Neuronal stem cell (in vitro differentiated cells): ENCODE results near the gene ARHGAP32.

Experiments
- DNase-seq: peaks from one replicate; pipeline ENCODE4 v3.0.0-alpha.2; 2013; ENCODE audit warnings: low spot score
- H2AFZ ChIP-seq: one replicate; pipeline ENCODE4 v1.6.1; 2013; ENCODE audit warnings: mild to moderate bottlenecking, low read length, inconsistent platforms
- H2AK5ac ChIP-seq: 2 replicates; pipeline ENCODE4 v1.6.1; 2013; ENCODE audit warnings: low read depth, mild to moderate bottlenecking, inconsistent platforms, low read length, moderate library complexity, mixed read lengths
- H2BK120ac ChIP-seq: 2 replicates; pipeline ENCODE4 v1.6.1; 2013; ENCODE audit warnings: low read depth, mild to moderate bottlenecking, inconsistent platforms, low read length, moderate library complexity, mixed read lengths
- H2BK12ac ChIP-seq: one replicate; pipeline ENCODE4 v1.6.1; 2013; ENCODE audit warnings: low read length, inconsistent platforms
- H2BK15ac ChIP-seq: 2 replicates; pipeline ENCODE4 v1.6.1; 2013; ENCODE audit warnings: mild to moderate bottlenecking, low read length, inconsistent platforms, mixed read lengths
- H2BK5ac ChIP-seq: one replicate; pipeline ENCODE4 v1.6.1; 2013; ENCODE audit warnings: inconsistent platforms, mild to moderate bottlenecking, low read length, moderate library complexity
- H3K14ac ChIP-seq: one replicate; pipeline ENCODE4 v1.6.1; 2013; ENCODE audit warnings: low read length, inconsistent platforms
- H3K18ac ChIP-seq: 2 replicates; pipeline ENCODE4 v1.6.1; 2013; ENCODE audit warnings: low read length, inconsistent platforms
- H3K23ac ChIP-seq: 2 replicates; pipeline ENCODE4 v1.6.1; 2013; ENCODE audit warnings: low read depth, mild to moderate bottlenecking, mixed read lengths, low read length, inconsistent platforms; ENCODE audit not compliant: poor library complexity
- H3K27ac ChIP-seq: replicated peaks from 3 replicates; pipeline ENCODE4 v1.5.1; 2013; ENCODE audit warnings: low read length, inconsistent platforms
- H3K27me3 ChIP-seq, 3 experiments: 2 replicates each; pipeline ENCODE4 v1.6.1; 2013; ENCODE audit warnings: low read length in 3 of 3, mild to moderate bottlenecking in 2 of 3, inconsistent platforms in 1 of 3, low read depth in 1 of 3, mixed read lengths in 1 of 3, moderate library complexity in 1 of 3; ENCODE audit not compliant: control insufficient read depth in 3 of 3, insufficient read depth in 3 of 3
- H3K36me3 ChIP-seq, 2 donors: replicated peaks in 1 of 2; 2 replicates each; pipeline ENCODE4 v1.6.1; 2013; ENCODE audit warnings: low read length in 2 of 2; ENCODE audit not compliant: control insufficient read depth in 2 of 2, insufficient read depth in 2 of 2
- H3K4ac ChIP-seq: 2 replicates; pipeline ENCODE4 v1.6.1; 2013; ENCODE audit warnings: inconsistent platforms, mild to moderate bottlenecking, low read length, moderate library complexity
- H3K4me1 ChIP-seq, 2 donors: 1 replicate in 1 of 2; 2 replicates in 1 of 2; pipeline ENCODE4 v1.6.1; 2013; ENCODE audit warnings: low read length in 2 of 2, low read depth in 1 of 2; ENCODE audit not compliant: control insufficient read depth in 2 of 2, insufficient read depth in 1 of 2
- H3K4me2 ChIP-seq: one replicate; pipeline ENCODE4 v1.6.1; 2013; ENCODE audit warnings: mild to moderate bottlenecking, low read length, inconsistent platforms; ENCODE audit not compliant: insufficient read depth, poor library complexity, severe bottlenecking
- H3K4me3 ChIP-seq, 2 donors: 2 replicates each; pipeline ENCODE4 v1.5.1; 2013; ENCODE audit warnings: low read length in 2 of 2, mild to moderate bottlenecking in 2 of 2, inconsistent platforms in 1 of 2, moderate library complexity in 1 of 2
- H3K79me1 ChIP-seq: one replicate; pipeline ENCODE4 v1.6.1; 2013; ENCODE audit warnings: low read depth, mild to moderate bottlenecking, inconsistent platforms, low read length, moderate library complexity
- H3K9ac ChIP-seq: one replicate; pipeline ENCODE4 v1.6.1; 2013; ENCODE audit warnings: mild to moderate bottlenecking, low read depth, low read length, inconsistent platforms; ENCODE audit not compliant: poor library complexity
- H3K9me3 ChIP-seq, 2 donors: replicated peaks in 1 of 2; 2 replicates each; pipeline versions ENCODE3 to v1.6.1; 2013; ENCODE audit warnings: low read length in 2 of 2, mild to moderate bottlenecking in 2 of 2, inconsistent platforms in 1 of 2, low read depth in 1 of 2, mixed read lengths in 1 of 2, moderate library complexity in 1 of 2; ENCODE audit not compliant: control insufficient read depth in 2 of 2, insufficient read depth in 1 of 2
- H4K8ac ChIP-seq: one replicate; pipeline ENCODE4 v1.6.1; 2013; ENCODE audit warnings: low read depth, mild to moderate bottlenecking, inconsistent platforms, low read length, moderate library complexity
- H4K91ac ChIP-seq: one replicate; pipeline ENCODE4 v1.6.1; 2013; ENCODE audit warnings: low read length, low read depth, mild to moderate bottlenecking, inconsistent platforms; ENCODE audit not compliant: poor library complexity
- WGBS, 2 donors: extraction: QIAGEN DNeasy Blood & Tissue Kit; methylation state at CpG; one replicate each; pipeline ENCODE4 v1.1.7; 2013; ENCODE audit warnings: missing lambda C conversion rate in 2 of 2, mixed read lengths in 1 of 2; ENCODE audit not compliant: insufficient read length in 2 of 2, insufficient replicate concordance in 1 of 2; ENCODE audit errors: extremely low coverage in 2 of 2; 5-methylcytosine and 5-hydroxymethylcytosine counted together

ARHGAP32 gene

DNA sequence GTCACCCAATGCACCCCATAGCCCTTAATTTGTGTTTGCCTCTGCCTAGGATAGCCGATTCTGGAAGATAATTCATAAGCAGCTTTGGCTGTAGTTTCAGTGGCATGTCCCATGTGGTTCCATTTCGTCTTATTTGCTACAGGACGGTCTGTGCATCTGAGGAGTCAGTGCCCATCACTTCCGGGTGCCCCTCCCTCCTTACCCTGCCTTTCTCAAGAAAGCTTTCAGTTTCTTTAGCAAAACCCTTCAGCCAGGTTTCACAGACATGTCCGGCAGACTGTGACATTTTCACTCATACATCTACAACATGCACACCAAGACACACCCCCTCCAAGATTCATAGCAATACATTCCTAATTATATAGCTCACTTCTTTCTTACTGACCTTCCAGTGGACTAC is 263.7 kb downstream of the ARHGAP32 start:
- no peak overlapping the region for H3K18ac ChIP-seq
- no peak overlapping the region for H3K27ac ChIP-seq

DNA sequence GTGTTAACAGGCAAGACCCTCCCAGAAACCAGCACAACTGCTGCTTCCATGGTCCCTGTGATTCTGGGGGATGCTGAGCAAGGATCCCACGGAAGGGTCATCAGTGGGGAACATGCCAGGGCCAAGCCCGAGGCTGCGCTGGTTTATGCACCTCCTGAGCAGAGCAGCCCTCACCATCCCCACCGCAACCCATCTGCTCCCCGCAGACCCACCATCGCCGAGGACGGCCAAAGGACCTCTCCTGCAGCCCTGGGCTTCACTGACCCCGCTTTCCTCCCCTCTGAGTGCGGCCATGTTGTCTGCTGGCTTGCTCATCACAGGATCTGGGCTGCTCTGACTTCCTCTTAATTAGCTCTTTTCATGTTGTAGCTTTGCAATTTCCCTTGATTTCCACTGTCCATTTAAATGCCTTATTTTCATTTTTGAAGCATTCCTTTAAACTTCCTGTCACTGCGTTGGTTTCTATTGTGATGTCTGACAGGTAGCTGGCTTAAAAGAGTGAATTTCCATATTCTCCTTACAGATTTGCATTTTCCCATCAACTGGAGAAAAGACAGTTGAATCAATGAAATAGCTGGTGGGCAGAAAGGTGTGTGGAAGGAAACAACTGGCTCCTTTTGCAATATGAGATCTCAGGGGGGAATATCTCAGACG is 264.3 kb downstream of the ARHGAP32 start:
- H3K4me3 ChIP-seq: no peak overlapping the region
- H3K27me3 ChIP-seq: peaks cover 2 to 46% (median 25%) of the 10 kb centered on the region in 3 experiments
- peak overlapping the region; percentile 87 for H2BK12ac ChIP-seq
- no peak overlapping the region for H3K14ac ChIP-seq
- no peaks in the 10 kb centered on the region for H3K79me1 ChIP-seq
- H3K36me3 ChIP-seq: no peaks in the 10 kb centered on the region
- H2BK120ac ChIP-seq: peak overlapping the region; percentile 73
- DNase-seq: no peak
- no peak overlapping the region for H3K27ac ChIP-seq
- H4K8ac ChIP-seq: no peak overlapping the region
- H3K23ac ChIP-seq: no peak overlapping the region
- H3K9ac ChIP-seq: no peak overlapping the region
- peaks cover 13 to 21% of the 10 kb centered on the region in 2 donors for H3K4me1 ChIP-seq
- no peak overlapping the region for H2BK5ac ChIP-seq
- H3K4me2 ChIP-seq: no peak overlapping the region
- no CpG with 5 or more reads among the region's 12 CpGs for WGBS, 2 donors
- H2AFZ ChIP-seq: peak overlapping the region; percentile 34
- no peaks in the 10 kb centered on the region for H3K9me3 ChIP-seq
- peak overlapping the region; percentile 84 for H3K18ac ChIP-seq
- no peak overlapping the region for H4K91ac ChIP-seq
- no peak overlapping the region for H3K4ac ChIP-seq
- no peak overlapping the region for H2AK5ac ChIP-seq
- no peak overlapping the region for H2BK15ac ChIP-seq

More for the DNA sequence above, 263.7 kb downstream of the ARHGAP32 start:
- Histone ChIP-seq H2BK120ac (no peak overlapping the region), H4K91ac (no peak overlapping the region), H3K14ac (no peak overlapping the region), H3K36me3 (no peaks in the 10 kb centered on the region), H2AFZ (no peak overlapping the region), H2BK15ac (no peak overlapping the region), H2AK5ac (no peak overlapping the region), H3K4ac (no peak overlapping the region), H2BK5ac (no peak overlapping the region), H4K8ac (no peak overlapping the region), H3K4me3 (no peak overlapping the region), H3K9me3 (no peaks in the 10 kb centered on the region), H3K79me1 (no peaks in the 10 kb centered on the region), H3K9ac (no peak overlapping the region), H3K27me3 (peaks cover 2 to 43% (median 27%) of the 10 kb centered on the region in 3 experiments), H3K4me2 (no peak overlapping the region), H2BK12ac (no peak overlapping the region), H3K23ac (no peak overlapping the region), H3K4me1 (peaks cover 13 to 21% of the 10 kb centered on the region in 2 donors)
- no peak for DNase-seq
- WGBS, 2 donors: no CpG with 5 or more reads among the region's 5 CpGs

DNA sequence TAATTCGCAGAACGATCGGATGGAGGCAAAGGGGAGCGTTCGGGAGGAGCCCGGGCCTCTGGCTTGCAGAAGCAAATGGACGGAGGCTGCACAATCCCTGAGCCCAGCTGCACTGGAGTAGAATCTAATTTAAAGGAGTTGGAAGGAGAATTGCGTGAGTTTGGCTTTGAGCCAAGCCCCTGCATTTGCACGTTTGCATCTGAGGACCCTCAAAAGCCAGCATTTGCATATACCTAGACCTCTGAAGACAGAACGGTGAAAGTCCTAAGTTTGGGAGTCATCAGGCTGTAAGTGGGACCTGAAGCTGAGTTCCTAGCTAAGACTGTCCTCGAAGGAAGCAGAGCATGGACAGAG is 265.0 kb downstream of the ARHGAP32 start:
- no peak overlapping the region for H3K4ac ChIP-seq

DNA sequence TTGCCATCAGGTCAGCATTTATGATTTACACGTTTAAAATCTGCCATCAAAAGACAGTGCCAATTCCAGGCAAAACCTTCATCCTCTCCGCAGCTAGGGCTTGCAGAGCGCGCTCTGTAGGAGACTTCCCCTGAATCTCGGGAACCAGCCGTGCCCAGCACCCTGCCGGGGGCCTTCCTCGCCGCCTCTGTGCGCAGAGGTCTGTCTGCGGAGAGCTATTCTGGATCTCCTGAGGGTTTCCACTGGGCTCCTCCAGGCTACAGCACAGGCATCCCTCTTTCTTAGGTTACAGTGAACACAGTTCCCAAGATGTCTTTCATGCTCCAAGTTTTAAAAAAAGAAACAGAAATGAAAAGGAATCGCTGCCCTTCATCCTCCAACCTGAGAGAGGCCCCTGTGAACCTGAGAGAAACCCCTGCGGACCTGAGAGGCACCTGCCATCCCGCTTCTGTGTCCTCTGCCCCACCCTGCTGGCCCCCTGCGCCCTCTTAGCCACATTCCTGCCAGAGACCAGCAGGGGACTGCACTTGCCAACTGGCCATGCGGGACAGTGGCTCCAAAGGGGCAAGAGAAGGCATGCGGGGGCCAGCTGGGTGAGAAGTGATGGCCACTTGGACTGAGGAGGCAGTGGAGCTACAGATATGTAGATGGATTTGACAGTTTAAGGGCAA is 265.6 kb downstream of the ARHGAP32 start:
- Histone ChIP-seq H3K4me3 (no peak overlapping the region), H3K9ac (no peak overlapping the region), H3K14ac (no peak overlapping the region), H3K36me3 (no peaks in the 10 kb centered on the region), H2BK120ac (no peak overlapping the region), H3K23ac (peak overlapping the region; percentile 89), H3K18ac (peak overlapping the region; percentile 87), H2BK15ac (peak overlapping the region; percentile 61), H3K4me1 (peaks cover 13 to 21% of the 10 kb centered on the region in 2 donors), H2BK12ac (no peak overlapping the region), H4K8ac (no peak overlapping the region), H2AFZ (no peak overlapping the region), H3K9me3 (peaks cover 0 to 2% of the 10 kb centered on the region in 2 donors), H3K27ac (no peak overlapping the region), H3K27me3 (peaks cover 2 to 48% (median 25%) of the 10 kb centered on the region in 3 experiments), H2AK5ac (no peak overlapping the region), H4K91ac (no peak overlapping the region), H3K79me1 (peaks cover 1% of the 10 kb centered on the region), H3K4ac (peak overlapping the region; percentile 48), H2BK5ac (no peak overlapping the region), H3K4me2 (no peak overlapping the region)
- WGBS, 2 donors: no CpG with 5 or more reads among the region's 17 CpGs
- DNase-seq: no peak

More for the DNA sequence above, 265.0 kb downstream of the ARHGAP32 start:
- Histone ChIP-seq H2AFZ (no peak overlapping the region), H3K4me3 (no peak overlapping the region), H3K14ac (no peak overlapping the region), H4K8ac (no peak overlapping the region), H4K91ac (no peak overlapping the region), H3K18ac (peak overlapping the region; percentile 87), H3K79me1 (no peaks in the 10 kb centered on the region), H3K36me3 (no peaks in the 10 kb centered on the region), H3K27me3 (peaks cover 2 to 46% (median 25%) of the 10 kb centered on the region in 3 experiments), H2BK120ac (no peak overlapping the region), H3K27ac (no peak overlapping the region), H3K4me1 (peaks cover 13 to 21% of the 10 kb centered on the region in 2 donors), H3K9ac (no peak overlapping the region), H2BK15ac (peak overlapping the region; percentile 61), H3K23ac (peak overlapping the region; percentile 89), H2AK5ac (peak overlapping the region; percentile 6), H3K9me3 (no peaks in the 10 kb centered on the region), H2BK5ac (no peak overlapping the region), H2BK12ac (no peak overlapping the region), H3K4me2 (no peak overlapping the region)
- no CpG with 5 or more reads among the region's 11 CpGs for WGBS, 2 donors
- no peak for DNase-seq
